LNCAP (cell line): ENCODE measurements around the gene RPS6KB1.

Experiments
- TF ChIP-seq, protein P1 (sequence below): fragments of 450-650 bp; IDR thresholded peaks from 2 replicates; pipeline ENCODE4 v1.5.1; 2017; ENCODE audit warnings: mild to moderate bottlenecking

RPS6KB1 gene

DNA sequence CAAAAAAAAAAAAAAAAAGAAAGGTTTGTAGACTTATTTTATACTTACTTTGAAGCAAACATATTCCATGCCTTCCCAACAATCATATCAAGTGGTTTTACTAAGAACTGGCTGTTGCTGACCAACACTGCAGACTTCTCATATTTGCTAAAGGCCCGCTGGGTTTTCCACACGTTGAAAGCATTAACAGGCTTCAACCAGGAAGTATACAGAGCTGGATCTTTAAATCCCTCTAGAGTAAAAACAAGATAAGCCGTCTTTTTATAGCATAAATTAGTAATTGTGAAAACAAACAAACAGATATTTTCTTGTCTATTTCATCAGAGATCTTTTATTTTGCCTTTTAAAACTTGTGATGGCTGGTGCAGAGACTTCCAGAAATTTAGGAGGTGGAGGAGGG is 29.3 kb upstream of the RPS6KB1 start:
- TF ChIP-seq, protein P1, sequence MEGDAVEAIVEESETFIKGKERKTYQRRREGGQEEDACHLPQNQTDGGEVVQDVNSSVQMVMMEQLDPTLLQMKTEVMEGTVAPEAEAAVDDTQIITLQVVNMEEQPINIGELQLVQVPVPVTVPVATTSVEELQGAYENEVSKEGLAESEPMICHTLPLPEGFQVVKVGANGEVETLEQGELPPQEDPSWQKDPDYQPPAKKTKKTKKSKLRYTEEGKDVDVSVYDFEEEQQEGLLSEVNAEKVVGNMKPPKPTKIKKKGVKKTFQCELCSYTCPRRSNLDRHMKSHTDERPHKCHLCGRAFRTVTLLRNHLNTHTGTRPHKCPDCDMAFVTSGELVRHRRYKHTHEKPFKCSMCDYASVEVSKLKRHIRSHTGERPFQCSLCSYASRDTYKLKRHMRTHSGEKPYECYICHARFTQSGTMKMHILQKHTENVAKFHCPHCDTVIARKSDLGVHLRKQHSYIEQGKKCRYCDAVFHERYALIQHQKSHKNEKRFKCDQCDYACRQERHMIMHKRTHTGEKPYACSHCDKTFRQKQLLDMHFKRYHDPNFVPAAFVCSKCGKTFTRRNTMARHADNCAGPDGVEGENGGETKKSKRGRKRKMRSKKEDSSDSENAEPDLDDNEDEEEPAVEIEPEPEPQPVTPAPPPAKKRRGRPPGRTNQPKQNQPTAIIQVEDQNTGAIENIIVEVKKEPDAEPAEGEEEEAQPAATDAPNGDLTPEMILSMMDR, result no peak

DNA sequence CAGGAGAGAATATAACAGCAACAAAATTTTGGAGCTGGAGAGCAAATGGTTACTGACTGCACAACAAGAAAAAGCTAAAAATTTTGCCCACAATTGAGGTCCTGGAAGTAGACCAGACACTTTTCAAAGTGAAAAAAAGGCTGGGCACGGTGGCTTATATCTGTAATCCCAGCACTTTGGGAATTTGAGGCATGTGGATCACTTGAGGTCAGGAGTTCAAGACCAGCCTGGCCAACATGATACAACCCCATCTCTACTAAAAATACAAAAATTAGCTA is 23.0 kb upstream of the RPS6KB1 start:
- TF ChIP-seq, protein P1, result no peak

DNA sequence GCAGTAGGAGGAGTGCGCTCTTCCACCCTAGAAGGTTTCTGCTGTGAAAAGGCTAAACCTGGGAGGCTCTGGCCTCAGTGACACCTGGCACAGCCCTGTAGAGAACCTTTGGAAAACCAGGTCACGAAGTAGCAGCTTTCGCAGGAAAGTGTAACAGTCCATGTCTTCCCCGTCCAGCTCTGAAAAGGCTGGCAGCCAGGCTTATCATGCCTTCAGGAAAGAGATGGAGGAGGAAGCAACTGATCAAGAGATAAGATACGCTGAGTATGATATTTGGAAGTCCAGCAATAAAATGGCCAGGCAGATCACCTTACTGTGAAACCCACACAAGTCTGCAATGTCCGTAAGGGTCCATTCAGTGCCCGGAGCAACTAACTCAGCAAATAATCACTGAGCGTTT is 22.4 kb upstream of the RPS6KB1 start:
- TF ChIP-seq, protein P1, result no peak

DNA sequence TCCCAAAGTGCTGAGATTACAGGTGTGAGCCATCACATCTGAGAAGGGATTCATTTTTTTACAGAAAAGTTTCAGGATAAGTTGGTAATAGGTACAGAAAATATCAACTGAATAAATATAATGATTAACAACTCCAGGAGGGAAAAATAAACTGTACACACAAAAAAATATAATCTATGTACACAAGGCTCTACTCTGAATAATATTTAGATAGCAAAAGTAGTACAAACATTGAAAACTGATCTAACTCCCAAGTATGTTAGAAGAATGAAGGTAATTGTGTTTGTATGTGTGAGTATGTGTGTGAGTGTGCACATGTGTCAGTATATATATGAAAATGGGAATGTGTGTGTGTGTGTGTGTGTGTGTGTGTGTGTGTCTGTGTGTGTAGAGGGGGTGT is 20.6 kb upstream of the RPS6KB1 start:
- TF ChIP-seq, protein P1, result no peak

DNA sequence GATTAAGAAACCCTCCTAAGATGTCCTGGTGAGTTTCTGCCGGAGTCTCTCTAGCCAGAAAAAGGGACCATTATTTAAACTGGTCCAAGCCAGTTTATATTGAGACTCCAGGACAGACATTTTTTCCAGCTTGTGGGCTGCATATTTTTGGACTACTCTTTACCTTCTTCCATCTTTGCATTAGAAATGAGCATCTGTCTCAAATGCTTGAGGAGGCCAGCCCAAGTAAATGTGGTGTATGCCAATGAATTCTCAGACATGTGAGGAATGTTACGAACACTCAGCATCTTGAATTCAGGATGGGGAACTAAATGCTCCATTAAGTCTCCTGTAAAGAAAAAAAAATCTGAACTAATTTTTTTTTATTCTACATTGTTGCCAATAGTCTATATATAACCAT is 18.5 kb upstream of the RPS6KB1 start:
- TF ChIP-seq, protein P1, result no peak

DNA sequence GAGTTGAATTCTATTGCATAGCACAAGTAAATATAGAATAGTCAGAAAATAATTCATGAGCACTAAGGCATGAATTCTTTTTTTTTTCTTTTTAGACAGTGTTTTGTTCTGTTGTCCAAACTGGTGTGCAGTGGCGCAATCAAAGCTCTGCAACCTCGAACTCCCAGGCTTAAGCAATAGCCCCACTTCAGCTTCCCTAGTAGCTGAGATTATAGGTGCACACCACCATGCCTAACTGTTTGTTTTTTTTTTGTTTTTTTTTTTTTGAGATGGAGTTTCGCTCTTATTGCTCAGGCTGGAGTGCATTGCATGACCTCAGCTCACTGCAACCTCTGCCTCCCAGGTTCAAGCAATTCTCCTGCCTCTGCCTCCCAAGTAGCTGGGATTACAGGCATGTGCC is 16.8 kb upstream of the RPS6KB1 start:
- TF ChIP-seq, protein P1, result no peak

DNA sequence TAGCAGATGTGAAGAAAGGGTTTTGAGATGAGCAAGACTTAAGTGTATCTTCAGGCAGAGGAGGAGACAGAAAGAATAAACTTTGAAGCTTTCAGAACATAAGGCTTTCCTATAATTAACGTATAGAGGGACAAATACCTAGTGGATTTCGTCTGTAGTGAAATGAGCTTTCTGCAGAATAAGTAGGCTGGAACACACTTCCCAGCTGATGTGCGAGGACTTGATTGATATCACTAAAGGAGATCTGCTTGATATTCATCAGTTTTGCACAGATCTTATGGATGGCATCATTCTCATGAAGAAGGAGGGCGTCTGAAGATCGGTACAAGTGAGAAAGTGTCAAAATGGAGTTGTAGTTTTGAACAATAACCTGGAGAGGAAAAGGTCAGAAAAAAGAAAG is 15.0 kb upstream of the RPS6KB1 start:
- TF ChIP-seq, protein P1, result no peak

DNA sequence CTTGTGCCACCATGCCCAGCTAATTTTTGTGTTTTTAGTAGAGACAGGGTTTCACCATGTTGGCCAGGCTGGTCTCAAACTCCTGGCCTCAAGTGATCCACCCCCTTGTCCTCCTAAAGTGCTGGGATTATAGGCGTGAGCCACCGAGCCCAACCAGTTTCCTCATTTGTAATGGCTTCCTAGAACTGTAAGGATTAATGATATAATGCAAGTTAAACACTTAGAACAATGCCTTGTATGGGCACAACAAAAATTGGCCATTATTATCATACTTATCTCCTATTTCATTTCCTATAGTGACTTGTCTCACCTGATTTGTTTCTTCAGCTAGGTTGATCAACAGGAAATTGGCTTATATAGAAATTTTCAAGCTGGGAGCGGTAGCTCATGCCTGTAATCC is 14.3 kb upstream of the RPS6KB1 start:
- TF ChIP-seq, protein P1, result no peak
